GM21390 (cell line): ENCODE data around the gene VPS37D.
A peak's percentile ranks its signal among the peaks of the same experiment; 100 is the strongest.

Experiments used
- ATAC-seq: cut with Tn5 transposase; IDR thresholded peaks from one replicate; pipeline ENCODE4 v1.9.1; 2021; ENCODE audit not compliant: unreplicated experiment

Gene VPS37D

GRCh38 chr7:73679709-73680108, 12.1 kb downstream of the VPS37D start:
- no peak for ATAC-seq

GRCh38 chr7:73680501-73680900, 12.9 kb downstream of the VPS37D start:
- no peak for ATAC-seq

GRCh38 chr7:73681031-73681430, 13.4 kb downstream of the VPS37D start:
- ATAC-seq = no peak

- ATAC-seq = peak; percentile 2
Measured at GRCh38 chr7:73682745-73683055, 15.1 kb downstream of the VPS37D start.

- peak; percentile 92 for ATAC-seq
Measured at GRCh38 chr7:73683056-73683787, 15.6 kb downstream of the VPS37D start, which contains the start of the genes BUD23 and DNAJC30. Gene BUD23 (plus strand): TSS chr7:73683597. CDS start chr7:73683626, 29 bp downstream. Gene DNAJC30 (minus strand): TSS chr7:73683453. CDS start chr7:73683423, 30 bp downstream.

- peak; percentile 4 for ATAC-seq
Measured at GRCh38 chr7:73683788-73684693, 16.4 kb downstream of the VPS37D start.

GRCh38 chr7:73685311-73685710, 17.7 kb downstream of the VPS37D start:
- no peak for ATAC-seq

- no peak for ATAC-seq
Measured at GRCh38 chr7:73688288-73688687, 20.7 kb downstream of the VPS37D start.

GRCh38 chr7:73690646-73691045, 23.0 kb downstream of the VPS37D start:
- ATAC-seq = no peak

GRCh38 chr7:73696372-73696771, 28.7 kb downstream of the VPS37D start:
- no peak for ATAC-seq

- ATAC-seq = no peak
Measured at GRCh38 chr7:73698410-73698809, 30.8 kb downstream of the VPS37D start.

GRCh38 chr7:73699370-73700068, 31.9 kb downstream of the VPS37D start:
- ATAC-seq = no peak

GRCh38 chr7:73700069-73700423, 32.4 kb downstream of the VPS37D start:
- no peak for ATAC-seq

GRCh38 chr7:73700581-73701134, 33.0 kb downstream of the VPS37D start:
- ATAC-seq = no peak

GRCh38 chr7:73701357-73701995, 33.8 kb downstream of the VPS37D start:
- no peak for ATAC-seq

GRCh38 chr7:73702226-73702625, 34.6 kb downstream of the VPS37D start:
- no peak for ATAC-seq

- ATAC-seq = no peak
Measured at GRCh38 chr7:73702665-73703064, 35.0 kb downstream of the VPS37D start.

- no peak for ATAC-seq
Measured at GRCh38 chr7:73703225-73703624, 35.6 kb downstream of the VPS37D start.

- no peak for ATAC-seq
Measured at GRCh38 chr7:73703757-73704639, 36.4 kb downstream of the VPS37D start.
